Occipital lobe (tissue), 2 donors: ENCODE data around the gene COA5. TPM values are rescaled to one million over a fixed set of nuclear protein-coding genes. Genes with fewer than 3 reads are reported as not detected.

Experiments
- DNase-seq: peaks from one replicate; lab custom pipeline; 2025; lab: John Stamatoyannopoulos, UW
- total RNA-seq: library from RNA; depleted of rRNA; stranded (reverse); fragments of >200 nt; gene quantifications from one replicate; pipeline ENCODE4 v1.2.3, GENCODE V29; 2014

The COA5 gene
- total RNA-seq, 1 donor from 2014 or later: 61.0 TPM

DNA sequence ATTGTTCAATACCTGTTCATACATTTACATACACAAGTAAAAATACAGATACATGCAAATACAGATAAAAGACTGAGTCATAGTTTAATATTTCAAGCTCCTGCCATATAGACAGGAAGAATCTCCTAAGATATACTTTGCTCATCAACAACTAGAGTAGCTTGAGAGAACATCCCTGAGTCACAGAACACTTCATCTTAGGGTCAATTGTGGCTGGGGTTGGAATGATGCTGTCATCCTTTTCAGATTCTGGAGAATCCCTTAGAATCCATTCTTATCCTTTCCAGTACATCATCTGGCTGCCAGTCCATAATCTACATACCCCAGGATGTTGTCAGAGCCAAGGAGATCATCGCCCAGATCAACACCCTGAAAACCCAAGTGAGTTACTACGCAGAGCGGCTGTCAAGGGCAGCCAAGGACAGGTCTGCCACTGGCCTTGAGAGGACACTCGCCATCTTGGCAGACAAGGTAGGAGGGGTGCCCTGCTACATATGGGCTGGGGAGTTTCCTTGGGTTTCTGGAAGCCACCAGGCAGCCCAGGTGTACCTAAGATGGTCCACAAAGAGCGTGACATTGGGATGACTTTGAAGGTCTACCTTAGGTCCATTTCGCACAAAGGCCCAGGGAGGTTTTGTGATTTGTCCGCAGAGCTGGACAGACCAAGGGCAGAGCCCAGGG is 55.7 kb downstream of the COA5 start:
- no peak for DNase-seq

DNA sequence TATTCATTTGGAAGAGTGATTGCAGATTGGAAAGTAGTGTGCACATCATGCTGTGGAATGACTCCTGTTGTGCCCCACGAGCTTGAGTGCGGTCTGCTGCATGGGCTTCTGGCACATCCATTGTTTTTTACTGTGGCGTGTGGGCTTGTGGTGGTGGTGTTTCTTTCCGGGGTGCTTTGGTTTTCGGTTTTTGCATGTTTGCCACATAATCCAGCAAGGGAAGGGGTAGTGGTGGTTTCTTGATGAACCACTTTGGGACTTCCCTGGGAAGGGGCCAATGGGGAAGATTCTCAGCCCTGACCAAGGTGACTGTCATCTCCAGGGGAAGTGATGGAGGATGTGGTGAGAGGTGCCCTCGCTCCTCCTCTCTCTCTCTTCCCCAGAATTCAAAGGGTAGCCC is 57.0 kb downstream of the COA5 start:
- no peak for DNase-seq

GRCh38 chr2:98550165-98550564 is 58.1 kb downstream of the COA5 start:
- no peak for DNase-seq

Other genes starting within 250 kb of the COA5 start
- 125 TPM for gene INPP4A, start 163.7 kb downstream of the COA5 start, total RNA-seq
- gene UNC50, start 77 bp upstream of the COA5 start, total RNA-seq: 51.8 TPM
- 40.7 TPM for gene MGAT4A, start 122.6 kb upstream of the COA5 start, total RNA-seq